Panc1 (cell line): ENCODE results near the gene PROM1. TPM values are rescaled to one million over a fixed set of nuclear protein-coding genes. Genes with fewer than 3 reads are reported as not detected.

Source experiments
- ATAC-seq: fragments of 200-7000 bp; cut with Tn5 transposase; 2 replicates; pipeline ENCODE4 v1.9.1; 2020; ENCODE audit warnings: mild to moderate bottlenecking, moderate library complexity
- BruUV-seq: library from RNA; stranded (reverse); fragments of 400-500 nt; replicated peaks from 2 replicates; lab custom pipeline; 2021; lab: Mats Ljungman, UMichigan
- CTCF ChIA-PET: fragments of 300-600 bp; sonication (Branson Sonifier 250); formaldehyde crosslinking; loops from one replicate; lab custom pipeline; 2022; ENCODE audit warnings: antibody characterized with exemption; lab: Charles Lee
- POLR2A ChIA-PET: fragments of 300-600 bp; sonication (Branson Sonifier 250); formaldehyde crosslinking; loops from one replicate; lab custom pipeline; 2022; ENCODE audit warnings: antibody characterized with exemption; lab: Charles Lee
- DNase-seq: peaks from one replicate; pipeline ENCODE4 v3.0.0-alpha.2; 2010; ENCODE audit warnings: low read depth, low spot score
- H3K27ac ChIP-seq: 2 replicates; pipeline ENCODE4 v1.5.1; 2011; ENCODE audit warnings: mild to moderate bottlenecking, low read length, inconsistent platforms
- H3K27me3 ChIP-seq: fragments of 200-500 bp; sonication (Bioruptor generic); 2 replicates; pipeline ENCODE4 v1.6.0; 2014; ENCODE audit warnings: low read length, inconsistent platforms; ENCODE audit not compliant: control insufficient read depth, insufficient read depth
- H3K36me3 ChIP-seq: fragments of 200-500 bp; sonication (Bioruptor generic); 2 replicates; pipeline ENCODE4 v1.5.1; 2014; ENCODE audit warnings: inconsistent platforms, mild to moderate bottlenecking, low read length, moderate library complexity; ENCODE audit not compliant: control insufficient read depth, insufficient read depth
- H3K4me1 ChIP-seq: 2 replicates; pipeline ENCODE4 v1.5.1; 2011; ENCODE audit warnings: inconsistent platforms, mild to moderate bottlenecking, low read length, moderate library complexity; ENCODE audit not compliant: control insufficient read depth, insufficient read depth
- H3K4me3 ChIP-seq, 2 experiments: 2 replicates each; pipeline ENCODE4 v1.5.1; 2011 to 2012; ENCODE audit warnings: low read depth in 2 of 2, low read length in 2 of 2, mild to moderate bottlenecking in 2 of 2, inconsistent platforms in 1 of 2, moderate library complexity in 1 of 2
- H3K9me3 ChIP-seq: fragments of 200-500 bp; sonication (Bioruptor generic); 2 replicates; pipeline ENCODE4 v1.5.1; 2014; ENCODE audit warnings: low read depth, mild to moderate bottlenecking, inconsistent platforms, low read length, moderate library complexity; ENCODE audit not compliant: control insufficient read depth, insufficient read depth
- CTCF ChIP-seq: fragments of 450-650 bp; IDR thresholded peaks from 2 replicates; pipeline ENCODE4 v1.5.1; 2017; ENCODE audit warnings: mild to moderate bottlenecking
- POLR2AphosphoS5 ChIP-seq: IDR thresholded peaks from 2 replicates; pipeline ENCODE4 v1.6.1; 2012; ENCODE audit warnings: mild to moderate bottlenecking, low read depth, low read length, moderate library complexity
- REST ChIP-seq, 2 experiments: IDR thresholded peaks; 2 replicates each; pipeline ENCODE4 v1.6.1; 2011 to 2012; ENCODE audit warnings: low read depth in 2 of 2, control low read depth in 1 of 2, low read length in 1 of 2, mild to moderate bottlenecking in 1 of 2, moderate library complexity in 1 of 2; ENCODE audit not compliant: insufficient read depth in 1 of 2
- SIN3A ChIP-seq: IDR thresholded peaks from 2 replicates; pipeline ENCODE4 v1.6.1; 2012; ENCODE audit warnings: low read depth, mild to moderate bottlenecking, low read length, moderate library complexity, borderline replicate concordance; ENCODE audit not compliant: insufficient read depth
- TCF7L2 ChIP-seq: IDR thresholded peaks from 2 replicates; pipeline ENCODE4 v1.6.1; 2011; ENCODE audit warnings: mild to moderate bottlenecking, low read depth, low read length, inconsistent platforms
- in situ Hi-C: cut with HindIII; loops from 2 replicates; pipeline ENCODE4 v1.10.0; 2016; ENCODE audit warnings: low sequenced_read_pairs, low pct_unique_long_range_greater_than_20kb
- intact Hi-C: fragments of 100-400 bp; cut with micrococcal nuclease; formaldehyde crosslinking; loops from one replicate; pipeline ENCODE4 v1.10.0; 2022; ENCODE audit not compliant: unreplicated experiment
- total RNA-seq: library from RNA; stranded (reverse); gene quantifications from one replicate; pipeline ENCODE4 v1.2.1, GENCODE V29; 2021; ENCODE audit not compliant: unreplicated experiment

PROM1 gene
- total RNA-seq, 1 experiment from 2014 or later: 0.18 TPM

- ChIA-PET POLR2A (no interaction called here), CTCF (no interaction called here)
- intact Hi-C loops (loop anchor here (2.0 kb wide), 1 partner anchor 237 kb away; no protein-coding TSS in a partner anchor), in situ Hi-C loops (no loop called here)
- TF ChIP-seq CTCF: no peak
- no peak for TF ChIP-seq POLR2AphosphoS5
- no peak for TF ChIP-seq TCF7L2
- no peak for TF ChIP-seq REST (IDR thresholded peaks at IDR 0.05; ENCODE audit: insufficient read depth in 1 of 2, low read depth in 2 of 2, low read length in 1 of 2)
- TF ChIP-seq SIN3A: no peak
- Histone ChIP-seq H3K4me1 (no peaks in the 10 kb centered on the region), H3K27ac (no peak overlapping the region), H3K9me3 (no peaks in the 10 kb centered on the region), H3K27me3 (peaks cover 2% of the 10 kb centered on the region; the same call in 1 of the 2 replicates), H3K4me3 (no peak overlapping the region), H3K36me3 (no peaks in the 10 kb centered on the region)
- no TSS peak for BruUV-seq
- no peak for DNase-seq
- ATAC-seq: no peak
Measured at GRCh38 chr4:16027626-16028025, 56.2 kb downstream of the PROM1 start.

DNA sequence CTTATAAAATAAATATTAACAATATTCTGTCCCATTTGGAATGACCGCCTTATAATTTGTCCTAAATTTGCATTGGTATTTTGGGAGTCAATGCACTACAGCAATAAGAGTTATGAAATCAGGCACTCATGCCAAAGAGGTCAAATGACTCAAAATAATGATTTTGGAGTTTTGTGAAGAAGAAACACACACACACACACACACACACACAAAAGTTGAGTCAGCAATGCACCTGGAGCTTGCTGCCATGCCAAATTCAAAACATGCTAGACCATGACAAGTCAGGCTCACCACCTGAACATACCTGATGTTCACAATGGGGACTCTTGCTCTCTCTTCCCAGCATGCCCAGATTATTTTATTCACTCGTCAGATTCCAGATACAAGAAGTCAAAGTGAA lies 56.7 kb downstream of the PROM1 start:
- ATAC-seq: no peak
- H3K4me3 ChIP-seq: no peak overlapping the region

DNA sequence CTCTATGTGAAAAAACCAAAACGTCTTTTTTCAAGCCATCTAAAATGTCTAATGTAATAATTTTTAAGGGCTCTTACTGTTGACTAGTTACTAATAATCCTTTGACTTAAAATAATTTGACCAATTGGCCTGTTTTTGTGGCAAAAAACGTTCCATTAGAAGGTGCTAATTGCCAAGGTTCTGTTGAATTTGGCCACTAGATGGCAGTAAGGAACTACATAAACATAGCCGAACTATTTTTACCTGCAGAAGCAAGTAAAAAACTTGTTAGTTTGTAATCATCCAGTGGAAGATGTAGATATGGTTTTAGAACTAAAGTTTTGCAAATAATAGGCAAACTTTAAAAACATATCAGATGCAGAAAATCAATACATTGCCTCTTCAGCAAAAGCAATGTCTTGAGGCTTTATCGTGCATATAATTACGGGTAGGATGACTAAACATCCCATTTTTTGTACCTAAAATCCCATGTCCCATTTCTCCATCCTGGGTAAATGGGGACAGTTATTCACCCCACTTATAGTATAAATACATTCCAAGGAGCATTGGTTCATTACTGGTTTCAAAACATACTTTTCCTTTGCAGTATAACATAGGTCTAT lies 57.6 kb downstream of the PROM1 start:
- Histone ChIP-seq H3K4me3 (no peak overlapping the region), H3K27ac (no peak overlapping the region), H3K27me3 (peaks cover 2% of the 10 kb centered on the region; the same call in 1 of the 2 replicates), H3K9me3 (no peaks in the 10 kb centered on the region), H3K4me1 (no peaks in the 10 kb centered on the region), H3K36me3 (no peaks in the 10 kb centered on the region)
- ChIA-PET CTCF (no interaction called here), POLR2A (no interaction called here)
- TF ChIP-seq CTCF: peak; percentile 59; the same call in 1 of the 2 replicates
- TF ChIP-seq TCF7L2: no peak
- no peak for TF ChIP-seq SIN3A
- intact Hi-C loops: loop anchor here (1.0 to 2.0 kb wide), 2 partner anchors 173 to 239 kb away; no protein-coding TSS in a partner anchor
- no TSS peak for BruUV-seq
- in situ Hi-C loops: no loop called here
- DNase-seq (peak; percentile 27), ATAC-seq (no peak)

More for the DNA sequence above, 56.7 kb downstream of the PROM1 start:
- Histone ChIP-seq H3K4me1 (no peaks in the 10 kb centered on the region), H3K36me3 (no peaks in the 10 kb centered on the region), H3K27ac (no peak overlapping the region), H3K27me3 (peaks cover 2% of the 10 kb centered on the region; the same call in 1 of the 2 replicates), H3K9me3 (no peaks in the 10 kb centered on the region)
- BruUV-seq: no TSS peak
- intact Hi-C loops (loop anchor here (2.0 kb wide), 1 partner anchor 238 kb away; no protein-coding TSS in a partner anchor), in situ Hi-C loops (no loop called here)
- DNase-seq: no peak
- CTCF ChIA-PET: no interaction called here
- TF ChIP-seq TCF7L2: no peak
- POLR2A ChIA-PET: no interaction called here
